ENCODE data around the gene TENM4.
"Not testable (repeated sequence)": the region's sequence is repeated elsewhere in the genome, so short reads cannot be mapped to it uniquely, and the experiment has no call there.

TENM4 gene

DNA sequence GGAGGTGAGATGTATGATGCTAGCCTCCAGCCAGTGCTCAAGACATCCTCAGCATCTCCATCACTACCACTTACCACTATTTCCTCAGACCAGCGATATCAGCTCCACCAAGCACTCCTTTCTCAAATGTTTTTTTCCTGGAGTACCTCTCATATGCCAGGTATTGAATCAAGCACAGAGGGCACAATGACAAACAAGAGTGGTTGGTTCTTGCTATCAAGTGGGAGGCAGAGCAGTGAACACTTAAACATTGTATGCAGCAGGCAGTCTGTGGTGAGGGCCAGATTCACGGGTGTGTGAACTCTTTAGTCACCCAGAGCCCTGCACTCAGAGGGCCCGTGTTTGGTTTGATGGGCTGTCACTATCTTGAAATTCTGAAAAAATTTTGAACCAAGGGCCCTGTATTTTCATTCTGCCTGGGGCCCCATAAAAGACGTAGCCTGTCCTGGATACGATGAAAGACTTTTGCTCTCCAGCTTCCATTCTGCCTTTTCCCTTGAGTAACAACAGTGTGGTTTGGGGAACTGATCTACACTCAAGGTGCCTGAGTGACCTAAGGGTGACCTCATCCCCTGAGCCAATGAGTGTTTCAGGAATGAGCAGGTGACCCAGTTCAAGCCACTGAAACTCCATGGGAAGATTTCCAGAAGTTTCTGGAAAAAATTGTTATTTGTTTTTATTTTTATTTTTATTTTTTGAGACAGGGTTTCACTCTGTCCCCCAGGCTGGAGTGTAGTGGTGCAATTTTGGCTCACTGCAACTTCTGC, 517.8 kb downstream of the TENM4 start:
- no peak for DNase-seq

DNA sequence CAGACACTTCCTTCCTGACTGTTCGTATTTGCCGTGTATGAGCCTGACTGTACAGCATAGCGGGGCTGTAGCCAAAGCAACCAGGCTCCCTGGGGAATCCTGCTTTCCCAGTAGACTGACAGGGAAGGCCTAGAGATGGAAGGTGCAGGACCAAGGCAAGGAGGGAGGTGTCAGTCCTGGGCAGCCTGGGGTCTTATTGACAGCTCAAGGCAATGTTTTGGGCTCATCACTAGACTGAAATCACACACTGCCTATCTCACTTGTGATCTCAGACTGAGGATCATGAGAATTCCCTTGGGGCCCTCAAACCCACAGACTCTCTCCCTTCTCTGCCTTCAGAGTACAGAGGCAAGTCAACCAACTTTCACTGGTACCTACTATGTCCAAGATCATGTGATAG, 519.3 kb downstream of the TENM4 start:
- DNase-seq = no peak

DNA sequence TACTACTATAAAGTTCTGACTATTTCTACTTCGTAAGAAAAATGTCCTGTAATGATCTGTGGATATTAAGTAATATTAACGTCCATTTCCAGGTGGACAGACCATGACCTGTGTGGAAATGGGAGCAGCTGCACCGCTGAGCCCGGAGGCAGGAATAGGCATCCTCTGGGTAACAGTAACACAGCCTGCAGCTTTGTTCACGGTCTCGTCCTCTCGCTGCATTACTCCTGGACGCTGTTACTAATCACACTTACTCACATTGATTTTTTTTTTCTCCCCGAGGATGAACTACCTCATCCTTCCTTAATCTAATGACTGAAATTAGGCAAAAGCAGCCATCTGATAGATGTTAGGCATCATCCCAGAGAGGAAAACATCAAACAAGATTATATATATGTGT, 520.5 kb downstream of the TENM4 start:
- DNase-seq = no peak

DNA sequence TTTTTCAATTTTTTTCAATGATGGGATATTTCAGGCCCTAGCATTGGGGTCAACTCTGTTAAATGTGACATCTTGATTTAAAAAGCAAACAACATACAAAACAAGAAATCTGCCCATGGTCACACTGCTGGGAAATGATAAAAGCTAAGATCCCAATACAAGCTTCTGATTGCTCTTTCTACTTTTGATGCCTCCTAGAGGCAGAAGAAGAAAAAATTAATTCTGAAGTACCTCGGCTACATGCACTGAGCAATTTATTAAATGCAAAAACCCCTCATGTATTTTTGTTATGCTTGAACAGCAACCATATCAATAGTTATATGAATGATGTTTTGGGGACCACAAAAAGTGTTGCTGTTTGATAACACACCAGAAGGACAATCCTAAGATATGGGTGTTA, 524.1 kb downstream of the TENM4 start:
- no peak for DNase-seq

DNA sequence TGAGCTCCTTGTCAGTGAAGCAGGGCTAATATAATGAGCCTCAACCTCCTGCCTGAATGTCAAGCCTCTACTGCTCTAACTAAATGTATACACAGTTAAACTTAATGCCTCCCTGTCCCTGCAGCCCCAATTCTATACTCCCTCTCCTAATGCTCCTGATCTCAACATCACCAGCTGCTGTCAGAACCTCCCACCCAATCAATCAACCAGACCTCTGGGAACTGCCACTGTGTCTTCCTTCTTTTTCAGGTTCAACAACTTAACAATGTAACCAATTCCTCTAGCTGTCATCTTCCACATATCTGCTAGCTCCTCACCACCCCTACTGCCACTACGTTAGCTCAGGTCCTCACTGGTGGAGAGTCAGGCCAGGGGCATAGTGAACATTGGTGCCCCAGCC, 526.3 kb downstream of the TENM4 start:
- no peak for DNase-seq

DNA sequence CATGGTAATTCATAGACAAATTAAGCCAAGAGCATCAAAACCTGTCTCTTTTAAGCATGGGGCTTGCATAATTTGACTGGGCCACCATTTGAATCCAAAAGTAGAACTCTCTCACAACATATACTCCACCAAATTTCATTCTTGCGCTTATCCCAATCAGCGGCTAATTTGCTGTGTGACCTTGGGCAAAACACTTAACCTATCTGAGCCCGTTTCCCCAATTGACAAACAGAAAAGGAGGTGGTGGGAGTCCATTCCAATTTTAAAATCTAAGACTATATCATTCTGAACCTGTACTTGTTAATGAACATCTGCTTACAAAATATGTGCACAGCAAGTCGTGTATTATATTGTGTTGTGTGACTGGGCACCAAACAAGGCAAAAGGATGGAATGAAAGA, 528.1 kb downstream of the TENM4 start:
- DNase-seq = no peak

DNA sequence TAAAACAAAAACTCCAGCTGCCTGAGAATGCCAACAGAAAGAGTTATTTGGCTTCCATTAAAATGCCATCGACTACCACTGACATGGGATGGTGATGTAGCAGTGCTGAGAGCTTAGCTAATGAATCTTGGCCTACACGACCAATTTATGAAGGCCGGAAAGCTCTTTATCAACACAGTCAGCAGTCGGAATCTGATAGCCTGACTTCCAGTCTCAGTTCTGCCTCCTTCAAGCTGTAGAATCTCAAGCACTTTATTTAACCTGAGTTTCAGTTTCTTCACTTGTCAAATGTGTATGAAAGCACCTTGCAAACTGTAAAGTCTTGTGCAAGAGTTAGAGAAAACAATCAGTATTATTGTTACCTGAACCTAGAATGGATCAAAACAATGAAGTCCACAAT, 530.5 kb downstream of the TENM4 start:
- no peak for DNase-seq

DNA sequence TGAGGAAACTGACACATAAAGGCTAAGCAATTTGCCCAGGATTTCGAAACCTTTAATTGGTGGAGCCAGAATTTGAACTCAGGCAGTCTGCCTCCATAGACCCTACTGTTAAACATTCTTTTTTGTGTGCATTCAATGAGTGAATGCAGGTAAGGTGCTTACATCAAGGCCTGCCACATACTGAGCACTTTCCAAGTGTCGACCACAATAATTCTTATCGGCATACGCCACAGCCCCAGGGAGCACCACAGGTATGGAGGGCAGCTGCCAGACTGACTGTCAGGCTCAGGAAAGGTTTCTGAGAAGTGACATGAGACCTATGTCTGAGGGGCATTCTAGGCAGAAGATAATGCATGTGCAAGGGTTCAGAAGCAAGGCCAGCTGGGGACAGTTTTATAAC, 531.4 kb downstream of the TENM4 start:
- DNase-seq = no peak

DNA sequence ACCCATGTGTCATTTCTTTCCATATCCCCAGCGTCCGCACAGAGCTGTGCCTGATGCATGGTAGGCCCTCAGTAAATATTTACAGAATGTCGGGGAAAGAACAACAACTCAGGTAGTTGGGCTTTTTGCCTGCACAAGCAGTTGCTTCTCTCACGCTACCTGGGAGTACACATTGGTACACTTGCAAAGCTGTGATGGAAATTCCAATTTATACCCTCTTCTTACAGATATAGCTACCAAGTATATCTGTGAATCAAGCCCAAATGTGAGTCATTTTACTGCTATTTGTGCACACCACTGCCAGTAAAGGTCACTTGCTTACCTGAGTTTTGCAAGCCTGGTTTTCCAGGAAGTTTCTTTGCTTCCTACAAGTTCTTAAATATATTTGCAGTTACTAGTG, 533.2 kb downstream of the TENM4 start:
- no peak for DNase-seq

DNA sequence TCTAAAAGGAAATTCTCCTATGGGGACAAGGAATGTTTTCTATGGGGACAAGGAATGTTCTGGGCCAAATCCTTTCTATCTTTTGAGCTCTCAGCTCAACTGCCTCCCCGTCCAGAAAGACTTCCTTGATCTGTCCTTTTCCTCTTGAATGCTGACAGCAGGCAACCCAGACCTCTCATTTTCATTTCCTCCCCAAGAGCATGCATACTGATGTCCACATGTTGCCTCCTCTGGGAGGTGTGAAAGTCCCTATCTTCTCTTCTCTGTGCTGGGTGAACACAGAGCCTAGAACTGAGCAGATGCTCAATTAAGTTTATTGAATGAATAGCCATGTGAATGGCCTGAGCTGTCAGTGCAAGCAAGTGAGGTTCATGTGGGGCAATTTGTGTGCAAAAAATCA, 534.3 kb downstream of the TENM4 start:
- DNase-seq = no peak

DNA sequence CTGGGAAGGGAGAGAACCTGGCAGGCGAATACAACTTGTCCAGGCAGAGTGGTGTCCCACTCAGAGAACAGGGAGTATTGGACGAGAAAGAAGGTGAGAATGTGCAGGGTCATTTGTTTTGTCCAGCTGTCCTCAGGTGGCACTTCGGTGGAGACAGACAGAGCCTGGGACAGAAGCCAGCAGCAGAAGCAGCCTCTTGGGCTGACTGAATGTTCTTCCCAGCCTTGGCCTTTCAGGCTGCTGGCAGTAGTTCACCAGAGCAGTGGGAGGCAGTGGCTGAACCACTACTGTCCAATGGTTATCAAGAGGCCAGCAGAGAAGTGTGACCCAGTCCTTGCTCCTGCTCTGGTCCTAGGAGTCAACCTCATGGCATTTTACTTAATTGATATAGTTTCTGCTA, 535.1 kb downstream of the TENM4 start:
- DNase-seq = no peak

DNA sequence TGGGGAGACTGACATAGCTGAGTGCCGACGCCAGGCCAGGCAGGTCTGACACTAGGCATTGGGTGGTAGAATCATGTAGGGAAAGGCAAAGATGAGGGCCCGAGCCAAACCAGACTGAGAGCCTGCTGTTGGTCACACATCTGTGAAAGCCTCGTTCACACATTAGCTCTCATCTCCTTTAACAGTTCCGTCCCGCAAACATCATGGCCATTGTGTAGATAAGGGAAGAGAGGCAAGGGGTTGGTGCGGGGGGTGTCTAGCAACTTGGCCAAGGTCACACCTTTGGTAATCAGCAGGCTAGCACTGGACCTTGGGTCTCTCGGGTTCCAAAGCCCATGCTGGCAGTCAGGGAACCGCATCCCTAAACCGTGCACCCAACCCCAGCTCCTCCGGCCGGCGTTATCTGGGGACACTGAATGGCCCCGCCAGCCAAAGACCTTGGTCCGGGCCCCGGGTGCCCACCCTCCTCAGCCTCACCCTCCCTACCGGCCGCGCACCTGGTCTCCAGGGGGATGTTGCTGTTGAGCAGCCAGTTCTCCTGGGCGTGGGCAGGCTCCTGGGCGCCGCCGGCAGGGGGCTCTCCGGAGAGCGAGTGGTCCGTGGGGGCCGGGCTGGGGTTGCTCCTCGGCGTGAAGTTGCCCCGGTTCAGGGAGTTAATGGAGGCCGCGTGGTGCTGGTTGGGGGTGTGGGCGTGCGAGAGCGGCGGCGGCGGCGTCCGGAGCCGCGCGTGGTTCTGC, 537.9 kb downstream of the TENM4 start:
- no peak for DNase-seq

DNA sequence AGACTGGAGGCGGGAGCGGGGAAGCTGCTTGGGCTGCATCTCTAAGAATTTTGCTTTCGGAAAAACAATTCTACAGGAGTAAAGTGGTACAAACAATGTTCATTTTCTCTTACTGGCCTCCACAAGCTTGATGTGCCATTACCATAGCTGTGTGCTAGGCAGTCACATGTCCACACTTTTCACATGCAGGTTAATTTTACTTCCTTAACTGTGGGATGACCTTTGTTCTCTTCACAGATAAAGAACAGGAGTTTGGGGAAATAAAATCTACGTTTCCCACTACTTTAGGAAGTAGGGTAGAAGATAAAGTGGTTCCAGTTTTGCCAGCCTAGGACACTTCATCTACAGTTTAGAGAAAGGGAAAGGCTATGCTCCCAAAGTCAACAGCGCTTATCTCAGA, 539.0 kb downstream of the TENM4 start:
- no peak for DNase-seq

DNA sequence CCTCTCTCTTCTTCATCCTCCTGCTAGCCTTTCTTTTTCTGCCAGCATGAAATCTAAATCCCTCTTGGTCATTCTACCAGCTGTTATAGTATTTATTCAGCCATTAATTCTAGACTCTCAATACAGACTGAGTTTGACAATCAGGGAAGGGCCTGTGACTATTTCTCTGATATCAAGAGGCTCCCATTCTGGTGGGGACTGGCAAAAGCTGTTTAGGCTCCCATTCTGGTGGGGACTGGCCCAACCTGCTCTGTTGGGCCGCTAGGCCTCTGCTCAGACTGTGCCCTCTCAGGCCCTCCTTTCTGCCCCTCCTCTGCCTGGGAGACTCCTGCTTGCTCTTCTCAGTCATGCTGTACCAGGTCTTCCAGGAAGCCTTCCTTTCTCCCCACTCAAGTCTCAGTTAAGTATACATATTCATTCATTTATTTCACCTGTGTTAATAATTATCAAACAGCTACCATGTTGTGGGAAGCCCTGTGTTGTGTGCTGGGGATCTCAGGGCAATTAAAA, 542.5 kb downstream of the TENM4 start:
- DNase-seq = no peak

DNA sequence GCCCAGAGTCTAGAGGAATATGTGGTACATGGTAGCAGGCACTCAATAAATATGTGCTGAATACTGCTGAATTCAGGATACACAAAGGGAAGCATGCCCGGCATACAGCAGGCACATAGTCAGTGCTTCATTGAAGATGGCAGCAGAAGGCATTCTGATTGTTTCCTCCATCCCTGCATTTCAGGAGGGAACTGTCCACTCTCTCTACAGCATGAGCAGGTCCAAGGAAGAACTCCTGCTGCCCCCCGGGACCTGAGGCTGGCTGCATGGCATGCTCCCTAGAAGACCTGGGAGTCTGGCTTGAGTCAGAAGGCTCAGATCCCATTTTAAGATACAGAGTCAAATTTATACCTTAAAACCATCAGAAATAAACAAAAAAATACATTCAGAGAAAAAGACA, 546.8 kb downstream of the TENM4 start:
- no peak for DNase-seq

DNA sequence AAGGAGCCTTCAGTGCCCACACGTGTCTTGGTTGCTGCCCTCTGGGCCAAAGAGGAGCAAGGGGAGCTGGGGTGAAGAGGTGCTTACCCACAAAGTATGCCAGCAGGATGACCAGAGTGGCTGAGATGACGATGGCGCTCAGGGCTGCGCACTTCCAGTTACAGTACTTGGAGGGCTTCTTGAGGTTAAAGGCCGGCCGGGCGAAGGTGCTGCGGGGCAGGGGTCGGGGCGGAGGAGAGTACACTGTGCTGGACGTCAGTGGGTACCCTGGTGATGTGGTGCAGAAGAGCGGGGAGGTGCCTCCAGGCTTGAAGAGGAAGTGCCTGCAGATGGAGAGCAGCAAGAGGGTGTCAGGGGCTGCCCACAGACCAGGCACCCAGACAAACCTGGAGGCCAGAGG, 551.1 kb downstream of the TENM4 start:
- DNase-seq = no peak

DNA sequence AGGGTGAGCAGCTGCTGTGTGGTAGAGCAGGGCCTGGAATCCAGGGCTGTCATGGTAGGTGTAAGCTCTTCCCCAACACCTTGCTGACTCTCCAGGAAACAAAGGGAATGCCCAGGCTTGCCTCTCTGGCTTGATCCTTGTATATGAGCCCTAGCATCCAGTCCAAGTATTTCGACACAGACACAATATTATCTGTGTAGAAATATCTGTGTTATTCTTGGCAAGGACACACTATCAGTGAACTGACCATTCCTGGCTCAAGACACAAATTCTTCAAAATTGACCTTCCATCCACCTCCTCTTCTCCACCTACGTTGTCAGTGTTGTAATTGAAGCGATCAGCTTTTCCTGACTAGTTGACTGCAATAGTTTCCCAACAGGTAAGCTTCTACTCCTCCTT, 554.2 kb downstream of the TENM4 start:
- DNase-seq = no peak

DNA sequence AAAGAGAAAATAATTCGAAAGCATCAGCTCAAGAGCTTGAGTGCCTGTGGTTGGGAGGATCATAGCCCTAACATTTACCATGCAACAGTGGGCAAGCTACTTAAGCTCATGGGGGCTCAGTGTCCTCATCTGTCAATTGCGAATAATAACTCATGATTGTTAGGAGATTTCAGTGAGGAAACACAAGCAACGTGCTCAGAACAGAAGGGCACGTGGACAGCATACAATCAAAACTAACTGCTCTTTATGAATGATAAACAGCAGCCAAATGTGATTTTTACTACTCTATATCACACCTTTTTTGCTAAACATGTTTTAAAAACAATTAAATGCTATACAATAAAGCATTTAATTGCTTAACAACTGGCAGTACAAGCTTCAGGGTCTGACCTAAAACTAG, 556.1 kb downstream of the TENM4 start:
- DNase-seq = no peak

DNA sequence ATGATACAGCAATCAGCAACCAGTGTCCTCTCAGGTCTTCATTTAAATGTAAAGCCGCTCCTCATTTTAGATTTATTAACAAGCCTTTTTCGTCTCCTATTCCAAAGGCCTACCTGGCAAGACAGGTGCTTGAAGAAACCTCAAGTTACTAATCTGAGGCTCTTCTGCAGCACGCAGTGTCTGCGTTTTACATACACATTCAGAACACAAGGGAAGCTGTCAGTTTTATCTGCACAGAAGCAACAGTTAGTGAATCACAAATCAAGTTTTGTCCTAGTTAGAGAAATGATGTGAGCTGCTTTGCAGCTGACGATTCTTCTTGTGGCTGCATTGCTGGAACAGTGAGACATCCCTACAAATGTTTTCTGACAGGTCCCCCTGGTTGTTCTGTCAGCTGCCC, 557.3 kb downstream of the TENM4 start:
- no peak for DNase-seq

DNA sequence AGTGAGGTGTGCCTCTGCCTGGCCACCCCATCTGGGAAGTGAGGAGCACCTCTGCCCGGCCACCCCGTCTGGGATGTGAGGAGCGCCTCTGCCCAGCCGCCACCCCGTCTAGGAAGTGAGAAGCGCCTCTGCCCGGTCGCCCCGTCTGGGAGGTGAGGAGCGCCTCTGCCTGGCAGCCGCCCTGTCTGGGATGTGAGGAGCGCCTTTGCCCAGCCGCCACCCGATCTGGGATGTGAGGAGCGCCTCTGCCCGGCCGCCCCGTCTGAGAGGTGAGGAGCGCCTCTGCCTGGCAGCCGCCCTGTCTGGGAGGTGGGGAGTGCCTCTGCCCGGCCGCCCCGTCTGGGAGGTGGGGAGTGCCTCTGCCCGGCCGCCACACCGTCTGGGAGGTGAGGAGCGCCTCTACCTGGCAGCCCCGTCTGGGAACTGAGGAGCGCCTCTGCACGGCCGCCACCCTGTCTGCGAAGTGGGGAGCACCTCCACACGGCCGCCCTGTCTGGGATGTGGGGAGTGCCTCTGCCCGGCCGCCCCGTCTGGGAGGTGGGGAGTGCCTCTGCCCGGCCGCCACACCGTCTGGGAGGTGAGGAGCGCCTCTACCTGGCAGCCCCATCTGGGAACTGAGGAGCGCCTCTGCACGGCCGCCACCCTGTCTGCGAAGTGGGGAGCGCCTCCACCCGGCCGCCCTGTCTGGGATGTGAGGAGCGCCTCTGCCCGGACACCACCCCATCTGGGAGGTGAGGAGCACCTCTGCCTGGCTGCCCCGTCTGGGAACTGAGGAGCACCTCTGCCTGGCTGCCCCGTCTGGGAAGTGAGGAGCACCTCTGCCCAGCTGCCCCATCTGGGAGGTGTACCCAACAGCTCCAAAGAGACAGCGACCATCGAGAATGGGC, 561.5 kb downstream of the TENM4 start:
- not testable (repeated sequence) for DNase-seq

DNA sequence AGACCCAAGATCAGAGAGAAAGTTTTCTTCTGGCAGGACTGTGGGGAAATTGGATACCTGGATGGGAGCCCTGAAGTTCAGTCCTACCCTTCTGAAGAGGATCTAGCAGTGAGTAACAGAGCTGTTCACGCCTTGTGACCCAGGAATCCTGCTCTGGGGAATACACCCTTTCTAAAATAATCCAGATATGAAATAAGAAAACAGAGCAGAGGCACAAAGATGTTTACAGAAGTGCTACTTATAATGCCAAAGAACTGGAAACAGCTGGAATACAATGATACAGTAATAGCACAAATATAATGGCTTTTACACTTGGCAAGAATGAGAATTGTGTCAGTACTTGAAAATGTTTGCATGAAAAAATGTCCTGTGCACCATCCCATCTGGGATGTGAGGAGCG, 562.2 kb downstream of the TENM4 start:
- DNase-seq = no peak

DNA sequence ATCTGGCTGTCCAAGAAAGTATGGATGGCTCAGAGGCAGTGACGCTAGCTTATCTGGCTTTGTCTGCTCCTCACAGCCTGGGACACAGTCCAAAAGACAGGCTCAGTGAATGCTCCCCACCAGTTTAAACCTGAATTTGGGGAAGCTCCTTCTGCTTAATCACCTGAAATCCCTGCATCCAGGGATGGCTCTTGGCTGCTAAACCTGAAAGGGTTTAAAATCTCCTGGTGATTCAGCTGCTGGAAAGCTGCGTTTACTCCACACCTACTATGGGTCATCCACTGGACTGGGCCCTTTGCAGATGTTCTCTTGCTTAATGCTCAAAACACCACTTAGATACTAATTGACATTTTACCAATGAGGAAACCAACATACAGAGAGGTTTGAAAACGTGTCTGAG, 564.2 kb downstream of the TENM4 start:
- no peak for DNase-seq

DNA sequence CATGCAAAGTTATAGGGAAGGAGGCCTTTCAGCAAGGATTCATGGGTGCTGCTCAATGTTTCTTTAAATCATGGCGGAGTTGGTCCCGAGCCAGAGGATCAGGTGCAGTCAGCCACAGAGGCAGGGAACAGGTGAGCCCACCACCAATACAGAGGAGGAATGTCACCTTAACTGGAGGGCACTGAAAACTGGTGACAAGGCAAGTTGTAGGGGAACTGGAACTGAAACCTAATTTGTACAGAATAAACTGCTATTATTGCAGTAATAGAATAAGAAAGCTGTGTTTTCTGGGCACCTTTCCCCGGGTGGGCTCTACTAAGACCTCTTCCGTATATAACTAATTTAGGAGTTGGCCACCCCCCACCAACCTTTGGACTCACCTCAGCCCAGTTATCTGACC, 570.2 kb downstream of the TENM4 start:
- DNase-seq = no peak

DNA sequence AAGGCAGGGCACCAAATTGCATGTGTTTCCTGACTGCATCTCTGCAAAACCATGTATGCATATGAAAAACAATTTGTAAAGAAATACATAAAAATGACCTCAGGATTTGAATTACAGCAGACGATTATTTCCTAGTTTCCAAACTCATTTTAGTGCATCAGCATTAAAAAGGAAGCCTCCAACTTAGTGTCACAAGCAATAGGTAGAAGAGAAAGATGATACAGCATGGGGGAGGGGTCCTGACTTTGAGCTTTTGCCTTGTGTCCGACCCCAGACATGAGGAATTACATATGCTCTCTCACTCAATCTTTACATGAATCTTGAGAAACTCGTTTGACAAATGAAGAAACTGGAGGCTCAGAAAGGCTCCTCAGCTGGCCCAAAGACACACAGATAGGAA, 571.5 kb downstream of the TENM4 start:
- DNase-seq = no peak
